ENCODE results near the gene TXNDC15. TPM values are rescaled to one million over a fixed set of nuclear protein-coding genes. Genes with fewer than 3 reads are reported as not detected.

The TXNDC15 gene
- total RNA-seq, 1 experiment from 2014 or later = 31.3 TPM

DNA sequence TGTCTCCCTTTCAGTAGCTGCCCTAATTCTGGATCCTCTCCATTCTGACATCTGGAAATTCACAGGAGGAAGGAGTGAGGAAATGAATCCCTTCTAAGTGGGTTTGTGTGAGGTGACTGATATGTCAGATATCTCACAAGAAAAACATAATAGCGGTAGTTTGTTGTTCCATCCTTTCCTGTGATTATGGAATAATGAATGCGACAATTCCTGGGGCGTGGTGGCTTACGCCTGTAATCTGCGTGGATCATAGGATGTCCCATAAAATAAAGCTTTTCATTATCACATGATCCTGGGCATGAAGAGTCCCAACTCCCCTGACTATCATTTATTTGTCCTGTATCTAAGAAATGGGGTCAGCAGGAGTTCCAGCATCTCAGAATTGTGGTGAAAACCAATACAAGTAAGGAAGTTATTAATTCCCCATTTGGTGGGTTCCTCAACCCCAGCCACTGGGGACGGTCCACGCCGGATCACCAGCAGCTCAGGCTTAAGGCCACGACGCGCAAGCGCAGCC lies 28.8 kb upstream of the TXNDC15 start:
- H3K27ac ChIP-seq (ENCODE audit: insufficient read length, low read depth, low read length) = no peak overlapping the region
- no peak overlapping the region for H3K23ac ChIP-seq (ENCODE audit: insufficient read length, low read depth, low read length)
- no peaks in the 10 kb centered on the region for H3K27me3 ChIP-seq (ENCODE audit: insufficient read depth, low read length)
- no peak overlapping the region for H3K56ac ChIP-seq (ENCODE audit: insufficient read length, low read depth, low read length)
- no peak overlapping the region for H3K14ac ChIP-seq (ENCODE audit: insufficient read depth, low read length)
- peak overlapping the region; percentile 83 to 88 for H3K4me3 Mint-ChIP-seq
- H2AK5ac ChIP-seq (ENCODE audit: insufficient read length, low read length) = no peak overlapping the region
- peak overlapping the region; percentile 17 for H3K4me2 ChIP-seq (ENCODE audit: insufficient read depth, insufficient read length, low read length)
- no peaks in the 10 kb centered on the region for H4K20me1 ChIP-seq (ENCODE audit: control insufficient read depth, insufficient read depth, insufficient read length)
- H3K36me3 Mint-ChIP-seq (ENCODE audit: insufficient read depth in 1 of 3, low read depth in 3 of 3) = peaks cover 3 to 24% (median 12%) of the 10 kb centered on the region in 3 experiments; a peak in 6 of 7 replicates
- H3K9me3 Mint-ChIP-seq = no peaks in the 10 kb centered on the region
- DNase-seq = no peak
- no peak overlapping the region for H2BK5ac ChIP-seq (ENCODE audit: insufficient read length, low read length)
- no peak overlapping the region for H4K8ac ChIP-seq (replicated peaks; ENCODE audit: insufficient read length, low read depth, low read length)
- no peak overlapping the region for H3K18ac ChIP-seq (ENCODE audit: insufficient read length, low read depth, low read length)
- no CpG with 5 or more reads among the region's 12 CpGs for WGBS (ENCODE audit: extremely low coverage, insufficient read length, low lambda C conversion rate)
- no peaks in the 10 kb centered on the region for H3K4me1 ChIP-seq (ENCODE audit: insufficient read depth, low read length)
- no peaks in the 10 kb centered on the region for H3K79me2 ChIP-seq (ENCODE audit: insufficient read depth, low read length)
- no peaks in the 10 kb centered on the region for H3K79me1 ChIP-seq (ENCODE audit: insufficient read depth, low read depth, low read length, poor library complexity, severe bottlenecking)
- no peaks in the 10 kb centered on the region for H3K23me2 ChIP-seq (ENCODE audit: insufficient read length, low read depth, low read length, poor library complexity, severe bottlenecking)
- H3K27me3 Mint-ChIP-seq (ENCODE audit: low read depth) = no peaks in the 10 kb centered on the region
- H2BK15ac ChIP-seq (ENCODE audit: low read depth, low read length) = no peak overlapping the region
- H3T11ph ChIP-seq (ENCODE audit: low read length) = no peak overlapping the region
- peak overlapping the region; percentile 63 to 91 (median 88) for H3K27ac Mint-ChIP-seq
- H4K91ac ChIP-seq (ENCODE audit: insufficient read length, low read depth, low read length) = no peak overlapping the region
- H2BK120ac ChIP-seq (ENCODE audit: low read depth, low read length, poor library complexity, severe bottlenecking) = no peak overlapping the region
- peak overlapping the region; percentile 80 for H3K9ac ChIP-seq (ENCODE audit: extremely low read depth, insufficient read length, low read length)
- H3K4ac ChIP-seq (ENCODE audit: low read depth, low read length) = no peak overlapping the region
- H2BK12ac ChIP-seq (ENCODE audit: insufficient read length, low read depth, low read length) = no peak overlapping the region
- TF ChIP-seq, protein P1, sequence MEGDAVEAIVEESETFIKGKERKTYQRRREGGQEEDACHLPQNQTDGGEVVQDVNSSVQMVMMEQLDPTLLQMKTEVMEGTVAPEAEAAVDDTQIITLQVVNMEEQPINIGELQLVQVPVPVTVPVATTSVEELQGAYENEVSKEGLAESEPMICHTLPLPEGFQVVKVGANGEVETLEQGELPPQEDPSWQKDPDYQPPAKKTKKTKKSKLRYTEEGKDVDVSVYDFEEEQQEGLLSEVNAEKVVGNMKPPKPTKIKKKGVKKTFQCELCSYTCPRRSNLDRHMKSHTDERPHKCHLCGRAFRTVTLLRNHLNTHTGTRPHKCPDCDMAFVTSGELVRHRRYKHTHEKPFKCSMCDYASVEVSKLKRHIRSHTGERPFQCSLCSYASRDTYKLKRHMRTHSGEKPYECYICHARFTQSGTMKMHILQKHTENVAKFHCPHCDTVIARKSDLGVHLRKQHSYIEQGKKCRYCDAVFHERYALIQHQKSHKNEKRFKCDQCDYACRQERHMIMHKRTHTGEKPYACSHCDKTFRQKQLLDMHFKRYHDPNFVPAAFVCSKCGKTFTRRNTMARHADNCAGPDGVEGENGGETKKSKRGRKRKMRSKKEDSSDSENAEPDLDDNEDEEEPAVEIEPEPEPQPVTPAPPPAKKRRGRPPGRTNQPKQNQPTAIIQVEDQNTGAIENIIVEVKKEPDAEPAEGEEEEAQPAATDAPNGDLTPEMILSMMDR (conservative IDR thresholded peaks at IDR 0.05) = no peak
- no peak overlapping the region for H4K5ac ChIP-seq (ENCODE audit: insufficient read length, low read depth, low read length)
- H3K4me1 Mint-ChIP-seq = peaks cover 15 to 18% of the 10 kb centered on the region in 2 experiments
- no peak overlapping the region for H2BK20ac ChIP-seq (ENCODE audit: low read depth, low read length, poor library complexity, severe bottlenecking)
- no peaks in the 10 kb centered on the region for H3K9me3 ChIP-seq (ENCODE audit: control insufficient read depth, low read depth, low read length)
- H2AFZ ChIP-seq (ENCODE audit: low read length) = no peak overlapping the region
